Transverse colon (tissue), 4 donors: ENCODE results near the gene RAB5B.

ENCODE experiments used
- EP300 ChIP-seq: sonication (generic); formaldehyde crosslinking; IDR thresholded peaks from one replicate; pipeline ENCODE4 v1.6.1; 2017; ENCODE audit warnings: antibody characterized with exemption, low read depth
- POLR2A ChIP-seq: fragments of 450-650 bp; IDR thresholded peaks from one replicate; pipeline ENCODE4 v1.6.1; 2016; ENCODE audit warnings: antibody characterized with exemption, mild to moderate bottlenecking, moderate library complexity
- POLR2AphosphoS5 ChIP-seq, 3 donors: sonication (generic); formaldehyde crosslinking; IDR thresholded peaks; one replicate each; pipeline ENCODE4 v1.6.1; 2016; ENCODE audit warnings: antibody characterized with exemption in 3 of 3
- TF ChIP-seq, protein P1 (sequence below), 5 experiments: fragments of 200-600 bp in 3 of 5; fragments of 450-650 bp in 2 of 5; sonication (generic) in 3 of 5; IDR thresholded peaks; 1 replicate in 2 of 5; 2 replicates in 3 of 5; pipeline ENCODE4 v1.5.1; 2016 to 2017; ENCODE audit warnings: antibody characterized with exemption in 5 of 5, inconsistent platforms in 3 of 5, mild to moderate bottlenecking in 2 of 5, moderate library complexity in 1 of 5

DNA sequence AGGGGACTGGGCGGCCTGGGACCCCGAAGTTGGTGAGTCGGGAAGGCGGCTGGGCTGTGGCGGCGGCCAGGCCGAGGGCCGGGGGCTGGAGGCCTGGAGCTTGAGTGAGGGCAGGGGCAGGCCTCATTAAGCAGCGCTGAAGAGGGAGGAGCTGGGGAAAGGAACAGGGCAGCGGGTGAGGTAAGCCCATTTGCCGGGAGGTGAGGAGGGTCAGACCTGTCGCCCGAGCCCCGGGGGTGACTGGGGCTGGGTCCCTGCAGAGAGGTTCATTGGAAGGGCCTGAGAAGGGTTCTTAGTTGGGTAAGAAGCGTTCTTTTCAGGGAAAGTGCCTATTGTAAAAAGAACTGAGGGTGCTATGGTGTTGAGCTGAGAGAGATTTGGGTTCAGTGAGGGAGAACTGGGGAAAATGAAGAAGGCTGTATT is 441 bp downstream of the RAB5B start:
- TF ChIP-seq EP300: no peak
- TF ChIP-seq, protein P1, sequence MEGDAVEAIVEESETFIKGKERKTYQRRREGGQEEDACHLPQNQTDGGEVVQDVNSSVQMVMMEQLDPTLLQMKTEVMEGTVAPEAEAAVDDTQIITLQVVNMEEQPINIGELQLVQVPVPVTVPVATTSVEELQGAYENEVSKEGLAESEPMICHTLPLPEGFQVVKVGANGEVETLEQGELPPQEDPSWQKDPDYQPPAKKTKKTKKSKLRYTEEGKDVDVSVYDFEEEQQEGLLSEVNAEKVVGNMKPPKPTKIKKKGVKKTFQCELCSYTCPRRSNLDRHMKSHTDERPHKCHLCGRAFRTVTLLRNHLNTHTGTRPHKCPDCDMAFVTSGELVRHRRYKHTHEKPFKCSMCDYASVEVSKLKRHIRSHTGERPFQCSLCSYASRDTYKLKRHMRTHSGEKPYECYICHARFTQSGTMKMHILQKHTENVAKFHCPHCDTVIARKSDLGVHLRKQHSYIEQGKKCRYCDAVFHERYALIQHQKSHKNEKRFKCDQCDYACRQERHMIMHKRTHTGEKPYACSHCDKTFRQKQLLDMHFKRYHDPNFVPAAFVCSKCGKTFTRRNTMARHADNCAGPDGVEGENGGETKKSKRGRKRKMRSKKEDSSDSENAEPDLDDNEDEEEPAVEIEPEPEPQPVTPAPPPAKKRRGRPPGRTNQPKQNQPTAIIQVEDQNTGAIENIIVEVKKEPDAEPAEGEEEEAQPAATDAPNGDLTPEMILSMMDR (IDR thresholded peaks at IDR 0.05): no peak
- TF ChIP-seq POLR2A: no peak
- TF ChIP-seq POLR2AphosphoS5 (IDR thresholded peaks at IDR 0.05): no peak
